SHP77 (cell line): ENCODE measurements around the gene EXOC1.
A peak's percentile ranks its signal among the peaks of the same experiment; 100 is the strongest.
"Not testable (repeated sequence)": the region's sequence is repeated elsewhere in the genome, so short reads cannot be mapped to it uniquely, and the experiment has no call there.

Experiments
- DNase-seq, 2 experiments: peaks; one replicate each; lab custom pipeline; 2025; lab: John Stamatoyannopoulos, UW

EXOC1 gene

GRCh38 chr4:55906323-55906722 is 52.9 kb downstream of the EXOC1 start:
- DNase-seq: no peak

GRCh38 chr4:55906989-55907388 is 53.5 kb downstream of the EXOC1 start:
- DNase-seq: no peak

- no peak for DNase-seq
Observed at GRCh38 chr4:55907469-55907868, 54.0 kb downstream of the EXOC1 start.

GRCh38 chr4:55910140-55910539 is 56.7 kb downstream of the EXOC1 start:
- DNase-seq: no peak

GRCh38 chr4:55912249-55912648 is 58.8 kb downstream of the EXOC1 start:
- no peak for DNase-seq

GRCh38 chr4:55920571-55920970 is 67.1 kb downstream of the EXOC1 start:
- DNase-seq: no peak

GRCh38 chr4:55921093-55921492 is 67.6 kb downstream of the EXOC1 start:
- no peak for DNase-seq

- no peak for DNase-seq
Observed at GRCh38 chr4:55925241-55925640, 71.8 kb downstream of the EXOC1 start.

- no peak for DNase-seq
Observed at GRCh38 chr4:55926610-55927009, 73.2 kb downstream of the EXOC1 start.

GRCh38 chr4:55927803-55928437 is 74.5 kb downstream of the EXOC1 start:
- no peak for DNase-seq

GRCh38 chr4:55928846-55929245 is 75.4 kb downstream of the EXOC1 start:
- no peak for DNase-seq

- no peak for DNase-seq
Observed at GRCh38 chr4:55931043-55931442, 77.6 kb downstream of the EXOC1 start.

GRCh38 chr4:55931833-55932232 is 78.4 kb downstream of the EXOC1 start:
- DNase-seq: no peak

- DNase-seq: no peak
Observed at GRCh38 chr4:55932511-55932910, 79.1 kb downstream of the EXOC1 start.

- DNase-seq: no peak
Observed at GRCh38 chr4:55933611-55934010, 80.2 kb downstream of the EXOC1 start.

- not testable (repeated sequence) for DNase-seq
Observed at GRCh38 chr4:55935907-55936306, 82.5 kb downstream of the EXOC1 start.

- no peak for DNase-seq
Observed at GRCh38 chr4:55938481-55938880, 85.0 kb downstream of the EXOC1 start.

GRCh38 chr4:55939421-55939820 is 86.0 kb downstream of the EXOC1 start:
- DNase-seq: no peak

GRCh38 chr4:55941881-55942396 is 88.5 kb downstream of the EXOC1 start:
- DNase-seq: no peak

GRCh38 chr4:55947254-55947882 is 93.9 kb downstream of the EXOC1 start:
- peak in 1 of 2 experiments; percentile 10 for DNase-seq

- peak; percentile 10 to 15 for DNase-seq
Observed at GRCh38 chr4:55947912-55948725, 94.7 kb downstream of the EXOC1 start.

GRCh38 chr4:55948726-55949481 is 95.5 kb downstream of the EXOC1 start, which contains the start of gene CEP135:
Gene CEP135, plus strand, starts transcription at chr4:55948945. Its CDS starts 3,186 bp downstream, at chr4:55952131.
- DNase-seq: peak; percentile 93 to 96
